Upper lobe of left lung (tissue), 4 donors: ENCODE results near the gene ADGRG1.

Experiments used
- POLR2A ChIP-seq, 4 donors: fragments of 450-650 bp; IDR thresholded peaks; one replicate each; pipeline ENCODE4 v1.5.1; 2016 to 2017; ENCODE audit warnings: antibody characterized with exemption in 4 of 4, mild to moderate bottlenecking in 2 of 4
- TF ChIP-seq, protein P1 (sequence below), 6 experiments: fragments of 450-650 bp in 4 of 6; fragments of 200-600 bp in 2 of 6; sonication (generic) in 2 of 6; IDR thresholded peaks; one replicate each; pipeline ENCODE4 v1.5.1; 2016 to 2019; ENCODE audit warnings: antibody characterized with exemption in 6 of 6

DNA sequence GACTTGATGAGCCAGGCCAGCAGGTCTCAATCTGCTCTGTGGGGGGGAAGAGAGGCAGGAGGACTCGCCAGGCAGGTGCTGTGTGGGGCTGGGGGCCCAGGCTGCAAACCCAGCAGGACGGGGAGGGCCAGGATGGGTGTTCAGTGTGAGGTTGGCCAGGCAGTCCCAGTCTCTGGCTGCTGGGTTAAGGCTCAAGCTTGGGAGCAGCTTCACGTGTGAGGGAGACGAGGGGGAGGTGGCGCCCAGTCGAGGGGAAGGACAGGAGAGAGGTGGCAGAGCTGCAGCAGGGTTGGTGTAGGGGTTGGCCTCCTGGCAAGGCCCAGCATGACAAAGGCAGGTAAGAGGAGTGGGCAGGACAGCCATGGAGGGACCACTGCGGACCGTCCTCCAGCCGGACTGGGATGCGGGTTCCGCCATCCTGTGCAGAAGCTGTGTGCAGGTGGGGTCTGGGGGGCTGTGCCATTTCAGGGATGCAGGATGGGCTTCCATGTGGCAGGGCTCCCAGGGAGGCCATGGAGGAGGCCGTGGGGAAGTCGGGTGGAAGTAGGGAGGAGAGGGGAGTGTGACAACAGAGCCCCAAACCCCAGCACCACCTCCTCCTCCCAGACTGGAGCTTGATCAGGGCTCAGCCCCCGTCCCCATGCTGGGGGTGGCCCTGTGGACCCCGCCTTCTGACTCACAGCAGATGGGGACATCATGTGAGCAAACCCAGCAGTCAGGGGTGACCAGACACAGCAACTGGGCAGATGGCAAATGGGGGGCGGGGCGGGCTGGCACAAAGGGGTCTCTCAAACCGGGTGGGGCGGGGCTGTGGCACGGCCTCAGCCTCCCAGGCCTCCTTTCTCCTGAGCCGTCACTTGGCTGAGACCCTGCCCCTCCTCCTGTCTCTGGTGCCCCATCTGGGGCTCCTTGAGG lies 2.8 kb downstream of the ADGRG1 start:
- TF ChIP-seq, protein P1, sequence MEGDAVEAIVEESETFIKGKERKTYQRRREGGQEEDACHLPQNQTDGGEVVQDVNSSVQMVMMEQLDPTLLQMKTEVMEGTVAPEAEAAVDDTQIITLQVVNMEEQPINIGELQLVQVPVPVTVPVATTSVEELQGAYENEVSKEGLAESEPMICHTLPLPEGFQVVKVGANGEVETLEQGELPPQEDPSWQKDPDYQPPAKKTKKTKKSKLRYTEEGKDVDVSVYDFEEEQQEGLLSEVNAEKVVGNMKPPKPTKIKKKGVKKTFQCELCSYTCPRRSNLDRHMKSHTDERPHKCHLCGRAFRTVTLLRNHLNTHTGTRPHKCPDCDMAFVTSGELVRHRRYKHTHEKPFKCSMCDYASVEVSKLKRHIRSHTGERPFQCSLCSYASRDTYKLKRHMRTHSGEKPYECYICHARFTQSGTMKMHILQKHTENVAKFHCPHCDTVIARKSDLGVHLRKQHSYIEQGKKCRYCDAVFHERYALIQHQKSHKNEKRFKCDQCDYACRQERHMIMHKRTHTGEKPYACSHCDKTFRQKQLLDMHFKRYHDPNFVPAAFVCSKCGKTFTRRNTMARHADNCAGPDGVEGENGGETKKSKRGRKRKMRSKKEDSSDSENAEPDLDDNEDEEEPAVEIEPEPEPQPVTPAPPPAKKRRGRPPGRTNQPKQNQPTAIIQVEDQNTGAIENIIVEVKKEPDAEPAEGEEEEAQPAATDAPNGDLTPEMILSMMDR (IDR thresholded peaks at IDR 0.05): no peak
- no peak for TF ChIP-seq POLR2A (IDR thresholded peaks at IDR 0.05)
